Measurements from ENCODE around the gene UBL4A. TPM values are rescaled to one million over a fixed set of nuclear protein-coding genes. Genes with fewer than 3 reads are reported as not detected.

Gene UBL4A
- 30.6 and 37.0 TPM in 2 replicates for total RNA-seq

DNA sequence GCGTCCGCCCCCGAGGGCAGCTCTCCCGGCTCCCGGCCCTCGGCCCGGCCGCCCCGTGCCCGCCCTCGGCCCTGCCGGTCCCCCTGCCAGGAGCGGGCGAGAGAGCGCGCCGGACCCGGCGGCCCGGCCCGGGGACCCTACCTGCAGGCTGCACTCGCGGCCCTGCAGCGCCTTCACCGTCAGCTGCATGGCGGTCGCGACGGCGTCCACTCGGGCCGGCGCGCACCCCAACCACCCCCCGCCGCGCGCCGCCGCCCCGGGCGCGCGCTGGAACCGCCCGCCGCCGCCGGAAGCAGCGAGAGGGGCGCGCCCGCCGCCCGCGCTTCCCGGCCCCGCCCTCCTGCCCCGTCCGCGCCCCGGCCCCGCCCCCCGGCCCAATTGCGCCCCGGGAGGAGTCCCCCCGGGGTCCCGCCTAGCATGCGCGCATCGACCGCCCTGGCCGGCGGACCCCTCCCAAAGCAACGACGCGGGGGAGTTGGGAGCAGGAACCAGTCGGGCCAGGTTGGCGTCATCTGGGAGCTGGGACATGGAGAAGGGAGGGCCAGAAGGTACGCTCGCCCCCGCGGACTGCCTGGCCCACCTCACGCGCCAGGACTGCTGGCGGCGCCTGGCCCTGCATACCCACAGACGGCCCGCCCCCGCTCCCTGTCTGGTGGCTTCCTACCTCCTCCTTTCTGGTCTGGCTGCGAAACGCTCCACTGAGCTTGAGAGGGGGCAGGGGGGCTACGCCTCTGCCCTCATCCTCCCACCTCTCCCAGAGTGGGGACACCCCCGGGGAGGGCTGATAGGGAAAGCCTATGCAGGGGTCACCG is at the start of gene UBL4A:
Gene UBL4A, minus strand, starts transcription at position 220 of the 812 bp plus-strand sequence. Its CDS starts 31 bp downstream, at position 189.

DNA sequence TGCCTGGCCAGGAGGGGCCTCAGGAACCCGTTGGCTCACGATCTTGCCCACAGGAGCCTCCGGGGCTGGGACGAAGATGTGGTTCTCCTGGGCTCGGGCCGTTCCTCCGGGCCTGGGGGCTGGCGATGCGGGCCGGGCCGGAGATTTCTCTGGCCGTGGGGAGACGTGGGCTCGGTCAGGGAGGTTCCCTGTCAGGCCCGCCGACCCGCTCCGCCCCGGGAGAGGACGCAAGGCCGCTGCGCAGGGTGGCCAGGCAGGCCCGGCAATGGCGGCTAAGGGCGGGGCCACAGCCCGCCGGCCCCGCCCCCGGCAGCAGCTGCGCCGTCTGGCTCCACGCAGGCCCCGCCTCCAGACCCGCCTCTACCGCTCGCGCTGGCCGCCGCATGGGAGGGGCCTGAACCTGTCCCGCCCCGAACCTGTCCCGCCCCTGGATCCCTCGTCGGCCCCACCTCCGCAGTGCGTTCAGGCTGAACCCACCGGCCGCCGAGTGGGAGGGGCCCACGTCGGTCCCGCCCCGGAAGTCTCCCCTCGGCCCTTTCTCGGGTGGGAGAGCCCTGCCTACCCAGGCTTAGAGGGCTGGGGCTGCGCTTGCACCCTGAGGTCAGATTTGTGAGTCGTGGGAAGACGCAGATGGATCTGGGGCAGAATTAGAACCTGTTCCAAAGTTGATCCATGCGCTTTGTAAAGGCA is 29.7 kb upstream of the UBL4A start, which contains the start of gene FAM3A:
Gene FAM3A, minus strand, starts transcription at position 267 of the 690 bp plus-strand sequence. CDS start 460 bp downstream, outside the sequence.

DNA sequence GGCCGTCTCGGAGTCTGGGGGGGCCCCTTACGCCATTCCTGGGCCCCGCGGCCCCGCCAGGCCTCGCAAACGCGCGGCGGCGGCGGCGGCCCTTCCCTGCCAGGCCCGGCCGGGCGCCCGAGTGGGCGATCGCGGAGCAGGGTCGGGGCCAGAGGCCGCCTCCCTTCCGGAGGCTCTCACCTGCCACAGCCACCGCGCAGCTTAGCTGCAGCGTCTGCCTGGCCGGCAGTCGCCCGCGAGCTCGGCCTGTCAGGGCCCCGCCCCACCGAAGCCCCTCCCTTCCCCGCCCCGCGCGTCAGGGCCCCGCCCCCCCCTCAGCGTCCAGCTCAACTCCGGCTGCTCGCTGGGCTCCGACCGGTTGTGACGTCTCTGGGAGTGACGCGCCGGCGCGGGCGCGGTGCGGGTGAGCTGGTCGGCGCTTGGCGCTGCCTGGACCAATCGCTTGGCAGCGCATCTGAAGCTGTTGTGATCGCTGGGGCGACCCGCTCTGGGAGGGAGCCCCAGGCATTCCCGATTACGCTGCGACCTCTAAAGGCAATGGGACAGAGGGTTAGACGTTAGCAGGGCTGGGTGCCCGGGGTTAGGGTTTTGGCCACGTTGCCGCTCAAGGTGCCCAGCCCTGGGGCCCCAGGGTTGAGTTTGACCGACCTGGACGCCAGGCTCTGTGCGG is 4.1 kb upstream of the UBL4A start, which contains the start of gene SLC10A3:
Gene SLC10A3, minus strand, starts transcription at position 216 of the 670 bp plus-strand sequence. CDS start 1,689 bp downstream, outside the sequence.

DNA sequence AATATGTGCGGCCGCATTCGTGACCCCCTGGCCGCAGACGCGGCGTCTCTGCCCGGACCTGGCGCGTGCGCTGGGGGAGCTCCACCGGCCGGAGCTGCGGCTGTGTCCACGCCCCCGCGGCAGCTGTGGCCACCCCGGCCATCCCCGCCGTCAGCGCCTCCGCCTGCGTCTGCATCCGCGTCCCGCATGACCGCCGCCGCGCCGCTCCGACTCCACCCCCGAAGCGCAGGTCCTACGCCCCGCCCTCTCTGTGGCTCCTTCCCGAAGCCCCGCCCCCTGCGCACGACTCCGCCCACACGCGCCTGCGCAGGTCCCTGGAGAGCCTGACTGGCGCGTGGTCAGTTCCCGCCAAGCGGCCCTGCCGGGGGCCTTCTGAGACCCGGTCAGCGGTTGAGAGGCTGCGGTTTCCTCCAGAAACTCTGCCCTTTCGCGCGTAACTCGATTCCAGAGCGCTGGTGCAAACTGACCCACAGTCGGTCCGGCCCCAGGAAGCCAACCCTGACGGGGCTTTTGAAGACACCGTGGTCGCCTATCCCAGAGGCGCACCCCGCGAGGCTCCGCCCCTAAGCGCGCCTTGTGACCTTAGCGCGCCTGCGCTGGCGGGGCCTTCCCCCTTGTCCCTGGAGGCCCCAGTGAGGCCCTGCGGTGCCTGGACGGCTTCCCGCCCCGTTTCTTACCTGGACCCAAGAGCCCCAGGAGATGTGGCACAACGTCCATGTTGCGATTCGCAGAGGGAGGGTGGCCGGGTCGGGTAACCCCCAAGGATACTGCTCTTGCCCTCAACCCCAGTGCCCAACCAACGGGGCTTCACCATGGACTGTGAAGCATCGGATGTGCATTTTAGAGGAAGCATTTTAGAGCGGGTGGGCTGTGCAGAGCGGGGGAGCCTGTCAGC is 7.4 kb downstream of the UBL4A start, which contains the start of gene LAGE3:
Gene LAGE3, minus strand, starts transcription at position 554 of the 895 bp plus-strand sequence. Its CDS starts 366 bp downstream, at position 188.

DNA sequence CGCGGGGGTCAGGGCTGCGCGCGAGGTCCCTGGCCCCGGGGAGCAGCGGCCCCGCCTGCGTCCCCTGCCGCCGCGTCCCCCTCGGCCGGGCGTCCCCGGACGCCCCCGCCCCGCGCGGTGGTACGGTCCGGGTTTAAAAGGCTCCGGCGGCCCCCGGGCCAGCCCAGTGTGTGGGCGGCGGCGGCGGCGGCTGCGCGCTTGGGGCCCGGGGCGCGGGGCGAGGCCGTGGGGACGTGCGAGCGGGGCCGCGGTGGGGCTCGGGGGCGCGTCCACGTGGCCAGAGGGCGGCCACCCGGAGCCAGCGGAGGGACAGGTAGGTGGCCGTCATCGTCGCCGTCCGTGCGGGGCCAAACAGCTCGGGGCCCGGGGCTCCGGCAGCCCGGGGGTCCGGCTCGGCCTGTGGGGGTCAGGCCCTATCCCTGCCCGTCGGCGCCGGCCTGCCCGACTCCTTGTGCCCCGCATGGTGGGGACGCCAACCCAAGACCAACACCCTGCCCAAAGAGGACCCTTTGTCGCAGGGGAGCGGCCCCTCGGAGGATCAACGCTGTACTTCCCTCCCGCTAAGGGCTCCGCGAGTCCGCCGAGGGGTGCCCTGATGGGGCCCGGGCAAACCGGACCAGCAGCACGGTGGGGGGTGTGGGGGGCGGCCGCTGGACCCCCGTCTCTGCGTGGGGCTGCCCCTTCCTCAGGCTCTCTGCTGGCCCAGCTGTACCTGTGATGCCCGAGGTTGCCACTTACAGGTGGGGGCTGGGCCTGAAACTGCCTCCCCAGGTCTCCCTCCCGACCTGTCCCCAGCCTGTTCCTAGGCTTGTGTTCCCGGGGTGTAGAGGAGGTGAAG is 28.1 kb downstream of the UBL4A start, which contains the start of gene PLXNA3:
Gene PLXNA3, plus strand, starts transcription at position 166 of the 838 bp plus-strand sequence. CDS start 1,903 bp downstream, outside the sequence.

DNA sequence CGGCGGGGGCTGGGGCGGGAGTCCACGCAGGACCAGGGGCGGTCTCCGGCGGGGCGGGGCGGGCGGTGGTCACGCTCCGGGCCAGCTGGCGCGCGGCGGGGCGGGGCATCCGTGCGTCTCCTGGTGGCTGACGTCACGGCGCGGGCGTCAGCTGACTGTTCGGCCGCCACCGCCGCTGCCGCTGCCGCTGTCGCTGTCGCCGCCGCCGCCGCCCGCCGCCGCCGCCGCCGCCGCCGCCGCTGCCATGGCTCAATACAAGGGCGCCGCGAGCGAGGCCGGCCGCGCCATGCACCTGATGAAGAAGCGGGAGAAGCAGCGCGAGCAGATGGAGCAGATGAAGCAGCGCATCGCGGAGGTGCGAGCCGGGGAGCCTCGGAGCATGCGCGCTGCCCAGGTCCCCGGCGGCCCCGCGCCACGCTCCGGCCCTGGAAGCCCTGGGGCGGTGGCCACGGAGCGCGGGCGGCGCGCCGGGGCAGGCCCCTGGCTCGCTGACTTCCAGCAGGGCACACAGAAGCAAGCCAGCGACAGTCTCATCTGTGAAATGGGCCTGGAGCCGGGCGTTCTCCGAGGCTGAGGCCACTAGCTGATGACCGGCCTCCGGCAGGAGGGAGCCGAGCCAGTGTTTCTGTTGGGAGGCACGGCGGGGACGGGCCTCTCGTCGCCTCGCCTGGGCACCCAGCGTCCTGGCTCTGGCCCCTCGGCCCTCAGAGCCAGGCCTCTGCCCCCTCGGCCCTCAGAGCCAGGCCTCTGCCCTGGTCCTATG is 42.2 kb downstream of the UBL4A start, which contains the start of gene FAM50A:
Gene FAM50A, plus strand, starts transcription at position 150 of the 763 bp plus-strand sequence. Its CDS starts 95 bp downstream, at position 245.

DNA sequence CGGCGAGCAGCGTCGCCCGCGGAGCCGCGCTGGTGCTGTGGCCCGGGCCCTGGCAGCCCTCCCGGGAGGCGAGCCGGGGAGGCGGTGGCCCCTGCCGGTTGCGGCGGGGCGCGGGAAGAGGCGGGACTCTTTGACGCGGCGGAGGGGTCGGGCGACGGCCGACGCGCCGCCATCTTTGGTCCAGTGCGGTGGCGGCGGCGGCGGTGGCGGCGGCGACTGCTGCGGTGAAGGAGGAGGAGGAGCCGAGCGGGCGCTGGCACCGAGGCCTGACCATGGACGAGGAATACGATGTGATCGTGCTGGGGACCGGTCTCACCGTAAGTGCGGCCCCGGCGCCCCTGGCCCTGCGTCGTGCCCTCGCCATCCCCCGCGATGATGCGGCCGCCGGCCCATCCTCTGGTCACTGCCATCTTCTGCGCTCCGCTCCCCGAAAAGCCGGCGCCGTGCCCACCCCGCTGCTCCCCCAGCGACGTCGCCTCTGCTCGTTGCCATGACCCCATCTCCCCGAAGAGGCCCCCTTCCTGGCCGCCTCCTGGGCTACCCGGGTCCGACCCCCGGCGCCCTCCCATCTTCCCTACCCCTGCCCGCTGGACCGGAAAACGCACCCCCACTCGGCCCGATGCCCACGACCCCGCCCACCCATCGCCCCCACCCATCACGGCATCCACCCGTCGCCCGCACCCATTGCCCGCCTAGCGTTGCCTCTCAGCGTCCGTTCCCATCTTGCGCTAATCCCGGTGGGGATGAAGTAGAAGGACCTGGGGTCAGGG is 49.2 kb downstream of the UBL4A start, which contains the start of gene GDI1:
Gene GDI1, plus strand, starts transcription at position 172 of the 770 bp plus-strand sequence. Its CDS starts 101 bp downstream, at position 273.

Other genes with a start within 250 kb of the UBL4A start
- not detected in 2 replicates for gene OPN1MW3, start 229.0 kb downstream of the UBL4A start, total RNA-seq
- not detected in 2 replicates for gene TEX28, start 191.5 kb downstream of the UBL4A start, total RNA-seq
- gene TKTL1, start 190.8 kb downstream of the UBL4A start, total RNA-seq = not detected in 2 replicates
- gene FLNA, start 112.0 kb downstream of the UBL4A start, total RNA-seq = 918 and 2,171 TPM in 2 replicates
- gene EMD, start 107.3 kb downstream of the UBL4A start, total RNA-seq = 73.5 and 86.1 TPM in 2 replicates
- gene RPL10, start 88.2 kb downstream of the UBL4A start, total RNA-seq = 9,658 and 12,949 TPM in 2 replicates
- gene DNASE1L1, start 77.4 kb downstream of the UBL4A start, total RNA-seq = 33.7 and 34.2 TPM in 2 replicates
- gene TAFAZZIN, start 75.1 kb downstream of the UBL4A start, total RNA-seq = 17.0 and 23.9 TPM in 2 replicates
- 43.3 and 50.6 TPM in 2 replicates for gene ATP6AP1, start 57.9 kb downstream of the UBL4A start, total RNA-seq
- 89.5 and 101 TPM in 2 replicates for gene GDI1, start 49.5 kb downstream of the UBL4A start, total RNA-seq
- gene FAM50A, start 42.5 kb downstream of the UBL4A start, total RNA-seq = 42.2 and 65.5 TPM in 2 replicates
- 14.9 and 41.3 TPM in 2 replicates for gene PLXNA3, start 28.3 kb downstream of the UBL4A start, total RNA-seq
- 45.6 and 72.6 TPM in 2 replicates for gene LAGE3, start 7.3 kb downstream of the UBL4A start, total RNA-seq
- 30.8 and 32.3 TPM in 2 replicates for gene SLC10A3, start 4.0 kb upstream of the UBL4A start, total RNA-seq
- 41.6 and 42.7 TPM in 2 replicates for gene FAM3A, start 29.6 kb upstream of the UBL4A start, total RNA-seq
- 144 and 225 TPM in 2 replicates for gene G6PD, start 60.2 kb upstream of the UBL4A start, total RNA-seq
- gene IKBKG, start 61.0 kb upstream of the UBL4A start, total RNA-seq = 12.3 and 18.2 TPM in 2 replicates
- gene CTAG1A, start 98.5 kb upstream of the UBL4A start, total RNA-seq = not detected in 2 replicates
- not detected in 2 replicates for gene CTAG1B, start 132.7 kb upstream of the UBL4A start, total RNA-seq
- gene CTAG2, start 167.0 kb upstream of the UBL4A start, total RNA-seq = not detected in 2 replicates